Suprapubic skin (tissue), 4 donors: ENCODE data around the gene GAL3ST2.

Experiments
- POLR2A ChIP-seq, 2 donors: fragments of 450-650 bp; IDR thresholded peaks; one replicate each; pipeline ENCODE4 v1.6.1; 2017; ENCODE audit warnings: antibody characterized with exemption in 2 of 2, mild to moderate bottlenecking in 2 of 2, moderate library complexity in 2 of 2
- POLR2AphosphoS5 ChIP-seq, 3 donors: sonication (generic); formaldehyde crosslinking; IDR thresholded peaks; one replicate each; pipeline ENCODE4 v1.6.1; 2017; ENCODE audit warnings: antibody characterized with exemption in 3 of 3

DNA sequence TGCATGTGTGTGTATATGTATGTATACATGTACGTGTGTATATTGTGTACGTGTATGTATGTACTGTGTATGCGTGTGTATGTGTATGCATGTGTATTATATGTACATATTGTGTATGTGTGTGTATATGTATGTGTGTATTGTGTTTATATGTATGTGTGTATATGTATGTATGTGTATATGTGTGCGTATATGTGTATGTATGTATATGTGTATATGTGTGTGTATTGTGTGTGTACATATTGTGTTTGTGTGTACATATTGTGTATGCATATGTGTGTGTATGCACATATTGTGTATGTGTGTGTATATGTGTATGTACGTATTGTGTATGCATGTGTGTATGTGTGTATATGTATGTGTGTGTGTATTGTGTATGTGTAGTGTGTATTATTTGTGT, 16.8 kb downstream of the GAL3ST2 start:
- TF ChIP-seq POLR2AphosphoS5 (IDR thresholded peaks at IDR 0.05) (no peak), POLR2A (IDR thresholded peaks at IDR 0.05) (no peak)
